Panc1 (cell line): ENCODE data around the gene SERTAD1. TPM values are rescaled to one million over a fixed set of nuclear protein-coding genes. Genes with fewer than 3 reads are reported as not detected.
A peak's percentile ranks its signal among the peaks of the same experiment; 100 is the strongest.

Experiments used
- ATAC-seq: fragments of 200-7000 bp; cut with Tn5 transposase; 2 replicates; pipeline ENCODE4 v1.9.1; 2020; ENCODE audit warnings: mild to moderate bottlenecking, moderate library complexity
- BruUV-seq: library from RNA; stranded (reverse); fragments of 400-500 nt; replicated peaks from 2 replicates; lab custom pipeline; 2021; lab: Mats Ljungman, UMichigan
- CTCF ChIA-PET: fragments of 300-600 bp; sonication (Branson Sonifier 250); formaldehyde crosslinking; loops from one replicate; lab custom pipeline; 2022; ENCODE audit warnings: antibody characterized with exemption; lab: Charles Lee
- POLR2A ChIA-PET: fragments of 300-600 bp; sonication (Branson Sonifier 250); formaldehyde crosslinking; loops from one replicate; lab custom pipeline; 2022; ENCODE audit warnings: antibody characterized with exemption; lab: Charles Lee
- DNase-seq: peaks from one replicate; pipeline ENCODE4 v3.0.0-alpha.2; 2010; ENCODE audit warnings: low read depth, low spot score
- H3K27ac ChIP-seq: 2 replicates; pipeline ENCODE4 v1.5.1; 2011; ENCODE audit warnings: mild to moderate bottlenecking, low read length, inconsistent platforms
- H3K27me3 ChIP-seq: fragments of 200-500 bp; sonication (Bioruptor generic); 2 replicates; pipeline ENCODE4 v1.6.0; 2014; ENCODE audit warnings: low read length, inconsistent platforms; ENCODE audit not compliant: control insufficient read depth, insufficient read depth
- H3K36me3 ChIP-seq: fragments of 200-500 bp; sonication (Bioruptor generic); 2 replicates; pipeline ENCODE4 v1.5.1; 2014; ENCODE audit warnings: inconsistent platforms, mild to moderate bottlenecking, low read length, moderate library complexity; ENCODE audit not compliant: control insufficient read depth, insufficient read depth
- H3K4me1 ChIP-seq: 2 replicates; pipeline ENCODE4 v1.5.1; 2011; ENCODE audit warnings: inconsistent platforms, mild to moderate bottlenecking, low read length, moderate library complexity; ENCODE audit not compliant: control insufficient read depth, insufficient read depth
- H3K4me3 ChIP-seq, 2 experiments: 2 replicates each; pipeline ENCODE4 v1.5.1; 2011 to 2012; ENCODE audit warnings: low read depth in 2 of 2, low read length in 2 of 2, mild to moderate bottlenecking in 2 of 2, inconsistent platforms in 1 of 2, moderate library complexity in 1 of 2
- H3K9me3 ChIP-seq: fragments of 200-500 bp; sonication (Bioruptor generic); 2 replicates; pipeline ENCODE4 v1.5.1; 2014; ENCODE audit warnings: low read depth, mild to moderate bottlenecking, inconsistent platforms, low read length, moderate library complexity; ENCODE audit not compliant: control insufficient read depth, insufficient read depth
- POLR2AphosphoS5 ChIP-seq: IDR thresholded peaks from 2 replicates; pipeline ENCODE4 v1.6.1; 2012; ENCODE audit warnings: mild to moderate bottlenecking, low read depth, low read length, moderate library complexity
- SIN3A ChIP-seq: IDR thresholded peaks from 2 replicates; pipeline ENCODE4 v1.6.1; 2012; ENCODE audit warnings: low read depth, mild to moderate bottlenecking, low read length, moderate library complexity, borderline replicate concordance; ENCODE audit not compliant: insufficient read depth
- TCF7L2 ChIP-seq: IDR thresholded peaks from 2 replicates; pipeline ENCODE4 v1.6.1; 2011; ENCODE audit warnings: mild to moderate bottlenecking, low read depth, low read length, inconsistent platforms
- in situ Hi-C: cut with HindIII; loops from 2 replicates; pipeline ENCODE4 v1.10.0; 2016; ENCODE audit warnings: low sequenced_read_pairs, low pct_unique_long_range_greater_than_20kb
- intact Hi-C: fragments of 100-400 bp; cut with micrococcal nuclease; formaldehyde crosslinking; loops from one replicate; pipeline ENCODE4 v1.10.0; 2022; ENCODE audit not compliant: unreplicated experiment
- total RNA-seq: library from RNA; stranded (reverse); gene quantifications from one replicate; pipeline ENCODE4 v1.2.1, GENCODE V29; 2021; ENCODE audit not compliant: unreplicated experiment
- TF ChIP-seq, protein P1 (sequence below), 2 experiments: IDR thresholded peaks; 2 replicates each; pipeline ENCODE4 v1.6.1; 2011 to 2012; ENCODE audit warnings: low read depth in 2 of 2, control low read depth in 1 of 2, low read length in 1 of 2, mild to moderate bottlenecking in 1 of 2, moderate library complexity in 1 of 2; ENCODE audit not compliant: insufficient read depth in 1 of 2
- TF ChIP-seq, protein P2 (sequence below): fragments of 450-650 bp; IDR thresholded peaks from 2 replicates; pipeline ENCODE4 v1.5.1; 2017; ENCODE audit warnings: mild to moderate bottlenecking

The SERTAD1 gene
- total RNA-seq, 1 experiment from 2014 or later, result 13.4 TPM

DNA sequence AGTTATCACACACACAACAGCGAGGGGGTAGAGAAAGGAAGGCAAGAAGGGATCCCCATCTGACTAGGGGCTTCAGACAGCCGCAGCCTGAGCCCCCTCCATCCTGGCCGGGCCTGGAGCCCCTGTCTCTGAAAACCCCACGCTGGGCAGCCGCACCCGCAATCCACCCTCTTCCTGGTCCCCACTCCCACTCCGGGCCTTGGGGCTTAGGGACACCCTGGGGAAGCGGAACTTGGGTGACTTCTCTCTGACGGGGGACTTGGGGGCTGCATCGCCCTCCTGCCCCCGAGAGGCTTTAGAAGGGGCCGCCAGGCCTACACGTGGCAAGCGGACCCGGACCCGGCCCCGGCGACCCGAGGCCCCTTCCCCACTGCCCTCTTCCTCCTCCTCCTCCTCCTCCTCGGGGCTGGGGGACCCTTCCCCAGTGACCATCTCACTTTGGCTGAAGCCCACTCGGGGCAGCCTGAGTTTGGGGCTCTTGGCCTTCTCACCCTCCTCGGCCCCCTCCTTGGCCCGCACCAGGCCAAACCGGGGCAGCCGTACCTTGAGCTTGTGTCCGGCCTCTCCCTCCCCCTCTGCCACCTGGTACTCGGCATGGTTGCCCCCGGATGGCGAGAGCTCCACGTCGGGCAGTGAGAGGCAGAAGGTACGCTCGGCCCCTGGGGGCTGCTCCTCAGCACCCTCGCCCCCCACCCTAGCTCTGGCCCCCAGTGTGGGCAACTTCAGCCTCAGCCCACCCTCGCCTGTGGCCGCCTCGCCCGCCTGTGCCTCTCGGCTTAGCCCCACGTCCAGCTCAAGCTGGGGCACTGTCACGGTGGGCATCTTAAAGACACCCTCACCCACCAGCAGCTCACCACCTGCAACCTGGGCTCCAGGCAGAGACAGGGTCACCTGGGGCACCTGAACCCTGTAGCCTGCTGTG, 31.6 kb downstream of the SERTAD1 start:
- POLR2A ChIA-PET, result no interaction called here
- no peaks in the 10 kb centered on the region for H3K4me1 ChIP-seq
- H3K36me3 ChIP-seq, result no peaks in the 10 kb centered on the region
- H3K27me3 ChIP-seq, result no peaks in the 10 kb centered on the region
- TF ChIP-seq, protein P1, sequence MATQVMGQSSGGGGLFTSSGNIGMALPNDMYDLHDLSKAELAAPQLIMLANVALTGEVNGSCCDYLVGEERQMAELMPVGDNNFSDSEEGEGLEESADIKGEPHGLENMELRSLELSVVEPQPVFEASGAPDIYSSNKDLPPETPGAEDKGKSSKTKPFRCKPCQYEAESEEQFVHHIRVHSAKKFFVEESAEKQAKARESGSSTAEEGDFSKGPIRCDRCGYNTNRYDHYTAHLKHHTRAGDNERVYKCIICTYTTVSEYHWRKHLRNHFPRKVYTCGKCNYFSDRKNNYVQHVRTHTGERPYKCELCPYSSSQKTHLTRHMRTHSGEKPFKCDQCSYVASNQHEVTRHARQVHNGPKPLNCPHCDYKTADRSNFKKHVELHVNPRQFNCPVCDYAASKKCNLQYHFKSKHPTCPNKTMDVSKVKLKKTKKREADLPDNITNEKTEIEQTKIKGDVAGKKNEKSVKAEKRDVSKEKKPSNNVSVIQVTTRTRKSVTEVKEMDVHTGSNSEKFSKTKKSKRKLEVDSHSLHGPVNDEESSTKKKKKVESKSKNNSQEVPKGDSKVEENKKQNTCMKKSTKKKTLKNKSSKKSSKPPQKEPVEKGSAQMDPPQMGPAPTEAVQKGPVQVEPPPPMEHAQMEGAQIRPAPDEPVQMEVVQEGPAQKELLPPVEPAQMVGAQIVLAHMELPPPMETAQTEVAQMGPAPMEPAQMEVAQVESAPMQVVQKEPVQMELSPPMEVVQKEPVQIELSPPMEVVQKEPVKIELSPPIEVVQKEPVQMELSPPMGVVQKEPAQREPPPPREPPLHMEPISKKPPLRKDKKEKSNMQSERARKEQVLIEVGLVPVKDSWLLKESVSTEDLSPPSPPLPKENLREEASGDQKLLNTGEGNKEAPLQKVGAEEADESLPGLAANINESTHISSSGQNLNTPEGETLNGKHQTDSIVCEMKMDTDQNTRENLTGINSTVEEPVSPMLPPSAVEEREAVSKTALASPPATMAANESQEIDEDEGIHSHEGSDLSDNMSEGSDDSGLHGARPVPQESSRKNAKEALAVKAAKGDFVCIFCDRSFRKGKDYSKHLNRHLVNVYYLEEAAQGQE (IDR thresholded peaks at IDR 0.05; ENCODE audit: insufficient read depth in 1 of 2, low read depth in 2 of 2, low read length in 1 of 2), result no peak
- TF ChIP-seq SIN3A (no peak), TCF7L2 (no peak), POLR2AphosphoS5 (no peak)
- TF ChIP-seq, protein P2, sequence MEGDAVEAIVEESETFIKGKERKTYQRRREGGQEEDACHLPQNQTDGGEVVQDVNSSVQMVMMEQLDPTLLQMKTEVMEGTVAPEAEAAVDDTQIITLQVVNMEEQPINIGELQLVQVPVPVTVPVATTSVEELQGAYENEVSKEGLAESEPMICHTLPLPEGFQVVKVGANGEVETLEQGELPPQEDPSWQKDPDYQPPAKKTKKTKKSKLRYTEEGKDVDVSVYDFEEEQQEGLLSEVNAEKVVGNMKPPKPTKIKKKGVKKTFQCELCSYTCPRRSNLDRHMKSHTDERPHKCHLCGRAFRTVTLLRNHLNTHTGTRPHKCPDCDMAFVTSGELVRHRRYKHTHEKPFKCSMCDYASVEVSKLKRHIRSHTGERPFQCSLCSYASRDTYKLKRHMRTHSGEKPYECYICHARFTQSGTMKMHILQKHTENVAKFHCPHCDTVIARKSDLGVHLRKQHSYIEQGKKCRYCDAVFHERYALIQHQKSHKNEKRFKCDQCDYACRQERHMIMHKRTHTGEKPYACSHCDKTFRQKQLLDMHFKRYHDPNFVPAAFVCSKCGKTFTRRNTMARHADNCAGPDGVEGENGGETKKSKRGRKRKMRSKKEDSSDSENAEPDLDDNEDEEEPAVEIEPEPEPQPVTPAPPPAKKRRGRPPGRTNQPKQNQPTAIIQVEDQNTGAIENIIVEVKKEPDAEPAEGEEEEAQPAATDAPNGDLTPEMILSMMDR, result no peak
- ATAC-seq, result no peak
- BruUV-seq, result no TSS peak
- in situ Hi-C loops, result no loop called here
- no peak overlapping the region for H3K27ac ChIP-seq
- H3K9me3 ChIP-seq, result no peaks in the 10 kb centered on the region
- DNase-seq, result no peak
- CTCF ChIA-PET, result no interaction called here
- intact Hi-C loops, result no loop called here
- no peak overlapping the region for H3K4me3 ChIP-seq

DNA sequence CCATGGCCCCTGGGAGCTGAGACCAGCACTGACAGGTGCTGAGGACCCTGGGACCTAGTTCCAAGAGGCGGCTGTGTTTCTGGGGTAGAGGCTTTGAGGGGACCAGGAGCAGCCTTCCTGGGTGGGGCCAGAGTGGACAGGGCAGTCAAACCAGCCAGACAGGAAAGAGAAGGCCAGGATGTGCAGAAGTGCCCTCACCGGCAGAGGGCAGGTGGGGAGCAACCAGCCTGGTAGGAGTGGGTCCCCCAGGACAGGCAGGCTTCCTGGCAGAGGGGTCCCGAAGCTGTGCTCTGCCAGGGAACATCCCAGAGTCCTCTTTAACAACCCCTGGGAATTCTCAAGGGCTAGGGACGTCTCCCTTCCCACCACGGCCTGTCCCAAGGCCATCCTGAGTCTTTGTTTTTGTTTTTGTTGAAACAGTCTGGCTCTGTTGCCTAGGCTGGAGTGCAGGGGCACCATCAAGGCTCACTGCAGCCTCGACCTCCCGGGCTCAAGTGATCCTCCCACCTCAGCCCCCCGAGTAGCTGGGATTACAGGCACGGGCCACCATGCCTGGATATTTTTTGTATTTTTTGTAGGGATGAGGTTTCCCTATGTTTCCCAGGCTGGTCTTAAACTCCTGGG, 32.8 kb downstream of the SERTAD1 start:
- H3K27me3 ChIP-seq, result no peaks in the 10 kb centered on the region
- no peak for DNase-seq
- no peaks in the 10 kb centered on the region for H3K9me3 ChIP-seq
- no peak overlapping the region for H3K27ac ChIP-seq
- CTCF ChIA-PET, result no interaction called here
- POLR2A ChIA-PET, result no interaction called here
- in situ Hi-C loops, result no loop called here
- TF ChIP-seq POLR2AphosphoS5 (no peak), TCF7L2 (no peak), SIN3A (no peak)
- TF ChIP-seq, protein P1 (IDR thresholded peaks at IDR 0.05; ENCODE audit: insufficient read depth in 1 of 2, low read depth in 2 of 2, low read length in 1 of 2), result no peak
- TF ChIP-seq, protein P2, result no peak
- no peak overlapping the region for H3K4me3 ChIP-seq
- no peaks in the 10 kb centered on the region for H3K4me1 ChIP-seq
- H3K36me3 ChIP-seq, result no peaks in the 10 kb centered on the region
- peak; percentile 67 for ATAC-seq
- intact Hi-C loops, result no loop called here
- no TSS peak for BruUV-seq
